ENCODE measurements around the gene CRYAA. TPM values are rescaled to one million over a fixed set of nuclear protein-coding genes. Genes with fewer than 3 reads are reported as not detected.

The CRYAA gene
- total RNA-seq, 1 donor from 2014 or later, result not detected

DNA sequence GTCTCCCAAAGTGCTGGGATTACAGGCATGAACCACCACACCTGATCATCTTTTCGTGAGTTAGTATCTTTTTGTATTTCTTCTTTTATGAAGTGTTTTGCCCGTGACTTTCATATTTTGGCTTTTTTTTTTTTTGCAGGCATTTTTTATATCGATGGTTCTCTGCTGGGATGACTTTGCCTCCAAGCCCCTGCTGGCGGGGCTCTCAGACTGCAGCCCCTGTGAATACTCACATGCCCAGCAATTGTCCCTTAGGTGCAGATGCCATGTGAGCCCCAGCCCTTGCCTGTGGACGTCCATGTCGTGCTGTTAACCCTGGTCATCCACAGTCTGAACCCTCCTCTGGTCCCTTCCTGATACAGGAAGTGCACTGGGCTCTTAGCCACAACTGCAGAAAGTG lies 21.7 kb downstream of the CRYAA start:
- H3K4me3 Mint-ChIP-seq (ENCODE audit: unreplicated experiment), result no peak overlapping the region
- DNase-seq, result no peak
- no peak overlapping the region for H3K27ac Mint-ChIP-seq (ENCODE audit: unreplicated experiment)
- peaks cover 16% of the 10 kb centered on the region for H3K4me1 Mint-ChIP-seq (ENCODE audit: low read depth, unreplicated experiment)
- peaks cover 11% of the 10 kb centered on the region for H3K27me3 Mint-ChIP-seq (ENCODE audit: unreplicated experiment)
- H3K9me3 Mint-ChIP-seq (ENCODE audit: unreplicated experiment), result peaks cover 15% of the 10 kb centered on the region
- peaks cover 13% of the 10 kb centered on the region for H3K36me3 Mint-ChIP-seq (ENCODE audit: unreplicated experiment)
- TF ChIP-seq, protein P1, sequence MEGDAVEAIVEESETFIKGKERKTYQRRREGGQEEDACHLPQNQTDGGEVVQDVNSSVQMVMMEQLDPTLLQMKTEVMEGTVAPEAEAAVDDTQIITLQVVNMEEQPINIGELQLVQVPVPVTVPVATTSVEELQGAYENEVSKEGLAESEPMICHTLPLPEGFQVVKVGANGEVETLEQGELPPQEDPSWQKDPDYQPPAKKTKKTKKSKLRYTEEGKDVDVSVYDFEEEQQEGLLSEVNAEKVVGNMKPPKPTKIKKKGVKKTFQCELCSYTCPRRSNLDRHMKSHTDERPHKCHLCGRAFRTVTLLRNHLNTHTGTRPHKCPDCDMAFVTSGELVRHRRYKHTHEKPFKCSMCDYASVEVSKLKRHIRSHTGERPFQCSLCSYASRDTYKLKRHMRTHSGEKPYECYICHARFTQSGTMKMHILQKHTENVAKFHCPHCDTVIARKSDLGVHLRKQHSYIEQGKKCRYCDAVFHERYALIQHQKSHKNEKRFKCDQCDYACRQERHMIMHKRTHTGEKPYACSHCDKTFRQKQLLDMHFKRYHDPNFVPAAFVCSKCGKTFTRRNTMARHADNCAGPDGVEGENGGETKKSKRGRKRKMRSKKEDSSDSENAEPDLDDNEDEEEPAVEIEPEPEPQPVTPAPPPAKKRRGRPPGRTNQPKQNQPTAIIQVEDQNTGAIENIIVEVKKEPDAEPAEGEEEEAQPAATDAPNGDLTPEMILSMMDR (IDR thresholded peaks at IDR 0.05; ENCODE audit: partially characterized antibody, unreplicated experiment), result peak; percentile 25

GRCh38 chr21:43190951-43191350 lies 22.1 kb downstream of the CRYAA start:
- Mint-ChIP-seq H3K36me3 (ENCODE audit: unreplicated experiment) (peaks cover 13% of the 10 kb centered on the region), H3K4me1 (ENCODE audit: low read depth, unreplicated experiment) (peaks cover 17% of the 10 kb centered on the region), H3K27ac (ENCODE audit: unreplicated experiment) (no peak overlapping the region), H3K4me3 (ENCODE audit: unreplicated experiment) (no peak overlapping the region), H3K27me3 (ENCODE audit: unreplicated experiment) (peaks cover 11% of the 10 kb centered on the region), H3K9me3 (ENCODE audit: unreplicated experiment) (peaks cover 15% of the 10 kb centered on the region)
- TF ChIP-seq, protein P1 (IDR thresholded peaks at IDR 0.05; ENCODE audit: partially characterized antibody, unreplicated experiment), result no peak
- no peak for DNase-seq

DNA sequence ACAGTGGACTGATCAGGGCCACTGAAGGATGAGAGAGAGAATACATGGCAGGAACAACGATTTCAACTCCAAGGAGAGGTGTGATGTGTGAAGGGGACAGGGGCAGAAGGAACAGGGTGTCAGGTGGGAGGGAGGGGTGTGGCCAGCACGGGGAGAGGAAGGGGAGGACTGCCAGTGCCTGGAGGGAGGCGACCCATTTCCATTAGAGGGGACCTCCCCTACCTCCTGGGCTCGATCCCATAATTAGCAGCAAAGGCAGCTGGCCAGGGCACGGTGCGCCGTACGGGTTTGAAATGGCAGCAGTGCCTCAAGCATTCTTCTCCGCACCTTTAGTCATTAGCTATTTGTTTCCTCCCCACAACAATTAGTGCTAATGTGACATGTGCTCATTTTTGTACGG lies 22.7 kb downstream of the CRYAA start:
- H3K4me1 Mint-ChIP-seq (ENCODE audit: low read depth, unreplicated experiment), result peaks cover 17% of the 10 kb centered on the region
- DNase-seq, result no peak
- TF ChIP-seq, protein P1 (IDR thresholded peaks at IDR 0.05; ENCODE audit: partially characterized antibody, unreplicated experiment), result no peak
- no peak overlapping the region for H3K4me3 Mint-ChIP-seq (ENCODE audit: unreplicated experiment)
- no peak overlapping the region for H3K27ac Mint-ChIP-seq (ENCODE audit: unreplicated experiment)
- H3K9me3 Mint-ChIP-seq (ENCODE audit: unreplicated experiment), result peaks cover 15% of the 10 kb centered on the region
- peaks cover 13% of the 10 kb centered on the region for H3K36me3 Mint-ChIP-seq (ENCODE audit: unreplicated experiment)
- H3K27me3 Mint-ChIP-seq (ENCODE audit: unreplicated experiment), result peaks cover 11% of the 10 kb centered on the region

- no peak overlapping the region for H3K27ac Mint-ChIP-seq (ENCODE audit: unreplicated experiment)
- TF ChIP-seq, protein P1 (IDR thresholded peaks at IDR 0.05; ENCODE audit: partially characterized antibody, unreplicated experiment), result no peak
- no peak overlapping the region for H3K4me3 Mint-ChIP-seq (ENCODE audit: unreplicated experiment)
- H3K27me3 Mint-ChIP-seq (ENCODE audit: unreplicated experiment), result peaks cover 11% of the 10 kb centered on the region
- H3K36me3 Mint-ChIP-seq (ENCODE audit: unreplicated experiment), result peaks cover 16% of the 10 kb centered on the region
- DNase-seq, result no peak
- peaks cover 15% of the 10 kb centered on the region for H3K9me3 Mint-ChIP-seq (ENCODE audit: unreplicated experiment)
- peaks cover 17% of the 10 kb centered on the region for H3K4me1 Mint-ChIP-seq (ENCODE audit: low read depth, unreplicated experiment)
Measured at GRCh38 chr21:43191971-43192370, 23.2 kb downstream of the CRYAA start.

- Mint-ChIP-seq H3K4me3 (ENCODE audit: unreplicated experiment) (no peak overlapping the region), H3K27ac (ENCODE audit: unreplicated experiment) (no peak overlapping the region), H3K4me1 (ENCODE audit: low read depth, unreplicated experiment) (peaks cover 15% of the 10 kb centered on the region), H3K36me3 (ENCODE audit: unreplicated experiment) (peaks cover 21% of the 10 kb centered on the region), H3K9me3 (ENCODE audit: unreplicated experiment) (peaks cover 18% of the 10 kb centered on the region), H3K27me3 (ENCODE audit: unreplicated experiment) (peaks cover 11% of the 10 kb centered on the region)
- DNase-seq, result no peak
- TF ChIP-seq, protein P1 (IDR thresholded peaks at IDR 0.05; ENCODE audit: partially characterized antibody, unreplicated experiment), result no peak
Measured at GRCh38 chr21:43192501-43193081, 23.8 kb downstream of the CRYAA start.

All from glutamatergic neuron (in vitro differentiated cells).